ENCODE measurements around the gene GRID1.

DNA sequence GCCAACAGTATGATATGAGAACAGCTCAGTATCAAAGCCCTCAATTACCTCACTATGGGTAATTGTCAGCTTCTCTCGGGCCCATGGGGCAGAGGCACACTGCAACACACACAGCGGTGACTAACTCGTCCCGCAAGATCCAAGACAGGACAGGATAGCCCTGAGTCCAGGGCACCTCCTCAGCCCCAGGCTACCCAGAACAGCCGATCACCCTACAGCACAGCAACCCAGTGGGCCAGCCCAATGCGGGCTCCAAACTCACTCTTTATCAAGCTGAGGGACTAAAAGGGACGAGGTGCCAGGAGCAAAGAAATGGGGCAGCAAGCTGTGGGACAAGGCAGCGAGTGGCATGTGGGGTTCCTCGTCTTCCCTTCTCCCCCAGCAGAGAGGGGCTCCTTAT is 765.1 kb downstream of the GRID1 start:
- no peak for TF ChIP-seq ZNF776 (tag by site-specific recombination; IDR thresholded peaks at IDR 0.05; ENCODE audit: borderline replicate concordance)
- TF ChIP-seq, protein P1, sequence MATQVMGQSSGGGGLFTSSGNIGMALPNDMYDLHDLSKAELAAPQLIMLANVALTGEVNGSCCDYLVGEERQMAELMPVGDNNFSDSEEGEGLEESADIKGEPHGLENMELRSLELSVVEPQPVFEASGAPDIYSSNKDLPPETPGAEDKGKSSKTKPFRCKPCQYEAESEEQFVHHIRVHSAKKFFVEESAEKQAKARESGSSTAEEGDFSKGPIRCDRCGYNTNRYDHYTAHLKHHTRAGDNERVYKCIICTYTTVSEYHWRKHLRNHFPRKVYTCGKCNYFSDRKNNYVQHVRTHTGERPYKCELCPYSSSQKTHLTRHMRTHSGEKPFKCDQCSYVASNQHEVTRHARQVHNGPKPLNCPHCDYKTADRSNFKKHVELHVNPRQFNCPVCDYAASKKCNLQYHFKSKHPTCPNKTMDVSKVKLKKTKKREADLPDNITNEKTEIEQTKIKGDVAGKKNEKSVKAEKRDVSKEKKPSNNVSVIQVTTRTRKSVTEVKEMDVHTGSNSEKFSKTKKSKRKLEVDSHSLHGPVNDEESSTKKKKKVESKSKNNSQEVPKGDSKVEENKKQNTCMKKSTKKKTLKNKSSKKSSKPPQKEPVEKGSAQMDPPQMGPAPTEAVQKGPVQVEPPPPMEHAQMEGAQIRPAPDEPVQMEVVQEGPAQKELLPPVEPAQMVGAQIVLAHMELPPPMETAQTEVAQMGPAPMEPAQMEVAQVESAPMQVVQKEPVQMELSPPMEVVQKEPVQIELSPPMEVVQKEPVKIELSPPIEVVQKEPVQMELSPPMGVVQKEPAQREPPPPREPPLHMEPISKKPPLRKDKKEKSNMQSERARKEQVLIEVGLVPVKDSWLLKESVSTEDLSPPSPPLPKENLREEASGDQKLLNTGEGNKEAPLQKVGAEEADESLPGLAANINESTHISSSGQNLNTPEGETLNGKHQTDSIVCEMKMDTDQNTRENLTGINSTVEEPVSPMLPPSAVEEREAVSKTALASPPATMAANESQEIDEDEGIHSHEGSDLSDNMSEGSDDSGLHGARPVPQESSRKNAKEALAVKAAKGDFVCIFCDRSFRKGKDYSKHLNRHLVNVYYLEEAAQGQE (tag by site-specific recombination; IDR thresholded peaks at IDR 0.05): no peak
- no peak for TF ChIP-seq RBAK (tag by site-specific recombination; IDR thresholded peaks at IDR 0.05)
- TF ChIP-seq, protein P2, sequence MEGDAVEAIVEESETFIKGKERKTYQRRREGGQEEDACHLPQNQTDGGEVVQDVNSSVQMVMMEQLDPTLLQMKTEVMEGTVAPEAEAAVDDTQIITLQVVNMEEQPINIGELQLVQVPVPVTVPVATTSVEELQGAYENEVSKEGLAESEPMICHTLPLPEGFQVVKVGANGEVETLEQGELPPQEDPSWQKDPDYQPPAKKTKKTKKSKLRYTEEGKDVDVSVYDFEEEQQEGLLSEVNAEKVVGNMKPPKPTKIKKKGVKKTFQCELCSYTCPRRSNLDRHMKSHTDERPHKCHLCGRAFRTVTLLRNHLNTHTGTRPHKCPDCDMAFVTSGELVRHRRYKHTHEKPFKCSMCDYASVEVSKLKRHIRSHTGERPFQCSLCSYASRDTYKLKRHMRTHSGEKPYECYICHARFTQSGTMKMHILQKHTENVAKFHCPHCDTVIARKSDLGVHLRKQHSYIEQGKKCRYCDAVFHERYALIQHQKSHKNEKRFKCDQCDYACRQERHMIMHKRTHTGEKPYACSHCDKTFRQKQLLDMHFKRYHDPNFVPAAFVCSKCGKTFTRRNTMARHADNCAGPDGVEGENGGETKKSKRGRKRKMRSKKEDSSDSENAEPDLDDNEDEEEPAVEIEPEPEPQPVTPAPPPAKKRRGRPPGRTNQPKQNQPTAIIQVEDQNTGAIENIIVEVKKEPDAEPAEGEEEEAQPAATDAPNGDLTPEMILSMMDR (tag by site-specific recombination; IDR thresholded peaks at IDR 0.05): no peak
- TF ChIP-seq BCL11B (tag by site-specific recombination; IDR thresholded peaks at IDR 0.05; ENCODE audit: low read depth): no peak
- no peak for TF ChIP-seq ZBTB48 (tag by site-specific recombination; IDR thresholded peaks at IDR 0.05)
